Measurements from ENCODE around the gene KATNB1.

Gene KATNB1

GRCh38 chr16:57747091-57747490 lies 11.5 kb downstream of the KATNB1 start:
- H3K79me2 ChIP-seq (ENCODE audit: low read length), result no peaks in the 10 kb centered on the region
- H4K20me1 ChIP-seq (ENCODE audit: insufficient read depth, low read length), result no peaks in the 10 kb centered on the region
- H3K27ac ChIP-seq (ENCODE audit: low read length), result no peak overlapping the region
- H3K4me2 ChIP-seq (ENCODE audit: low read depth, low read length), result no peak overlapping the region
- H3K9me2 ChIP-seq (replicated peaks; ENCODE audit: insufficient read depth, low read length), result no peaks in the 10 kb centered on the region
- no peak for TF ChIP-seq EZH2 (optimal IDR thresholded peaks at IDR 0.05; ENCODE audit: low read depth, low read length)
- TF ChIP-seq CTCF (IDR thresholded peaks at IDR 0.05; ENCODE audit: low read length), result no peak
- TF ChIP-seq EZH2phosphoT487 (IDR thresholded peaks at IDR 0.05; ENCODE audit: low read length), result no peak
- H3K4me3 ChIP-seq (ENCODE audit: low read length), result no peak overlapping the region
- H3K36me3 ChIP-seq (replicated peaks; ENCODE audit: insufficient read depth, low read length), result no peaks in the 10 kb centered on the region
- H2AFZ ChIP-seq (ENCODE audit: low read length), result no peak overlapping the region
- no peak for DNase-seq
- no peaks in the 10 kb centered on the region for H3F3A ChIP-seq (ENCODE audit: insufficient read depth, low read length)
- no peak overlapping the region for H3K9ac ChIP-seq (ENCODE audit: low read length)
- H3K9me3 ChIP-seq (replicated peaks; ENCODE audit: insufficient read depth, low read length), result no peaks in the 10 kb centered on the region
- H3K27me3 ChIP-seq (replicated peaks; ENCODE audit: insufficient read depth, low read length), result no peaks in the 10 kb centered on the region
- H3K4me1 ChIP-seq (ENCODE audit: low read length), result no peaks in the 10 kb centered on the region

- TF ChIP-seq EZH2 (optimal IDR thresholded peaks at IDR 0.05; ENCODE audit: low read depth, low read length) (no peak), EZH2phosphoT487 (IDR thresholded peaks at IDR 0.05; ENCODE audit: low read length) (no peak), CTCF (IDR thresholded peaks at IDR 0.05; ENCODE audit: low read length) (no peak)
- no peaks in the 10 kb centered on the region for H3K4me1 ChIP-seq (ENCODE audit: low read length)
- H3K36me3 ChIP-seq (replicated peaks; ENCODE audit: insufficient read depth, low read length), result no peaks in the 10 kb centered on the region
- H3K9me3 ChIP-seq (replicated peaks; ENCODE audit: insufficient read depth, low read length), result no peaks in the 10 kb centered on the region
- H3K9me2 ChIP-seq (replicated peaks; ENCODE audit: insufficient read depth, low read length), result no peaks in the 10 kb centered on the region
- H2AFZ ChIP-seq (ENCODE audit: low read length), result no peak overlapping the region
- no peak overlapping the region for H3K4me2 ChIP-seq (ENCODE audit: low read depth, low read length)
- no peak overlapping the region for H3K27ac ChIP-seq (ENCODE audit: low read length)
- no peak overlapping the region for H3K4me3 ChIP-seq (ENCODE audit: low read length)
- no peaks in the 10 kb centered on the region for H3K27me3 ChIP-seq (replicated peaks; ENCODE audit: insufficient read depth, low read length)
- H4K20me1 ChIP-seq (ENCODE audit: insufficient read depth, low read length), result no peaks in the 10 kb centered on the region
- H3K9ac ChIP-seq (ENCODE audit: low read length), result no peak overlapping the region
- H3K79me2 ChIP-seq (ENCODE audit: low read length), result no peaks in the 10 kb centered on the region
- DNase-seq, result no peak
- H3F3A ChIP-seq (ENCODE audit: insufficient read depth, low read length), result no peaks in the 10 kb centered on the region
Observed at GRCh38 chr16:57747496-57747895, 11.9 kb downstream of the KATNB1 start.

- Histone ChIP-seq H3K27ac (ENCODE audit: low read length) (no peak overlapping the region), H3K27me3 (replicated peaks; ENCODE audit: insufficient read depth, low read length) (no peaks in the 10 kb centered on the region), H3K4me3 (ENCODE audit: low read length) (no peak overlapping the region), H3K9me3 (replicated peaks; ENCODE audit: insufficient read depth, low read length) (no peaks in the 10 kb centered on the region), H2AFZ (ENCODE audit: low read length) (no peak overlapping the region), H3K79me2 (ENCODE audit: low read length) (no peaks in the 10 kb centered on the region), H4K20me1 (ENCODE audit: insufficient read depth, low read length) (no peaks in the 10 kb centered on the region), H3K36me3 (replicated peaks; ENCODE audit: insufficient read depth, low read length) (no peaks in the 10 kb centered on the region), H3K9me2 (replicated peaks; ENCODE audit: insufficient read depth, low read length) (no peaks in the 10 kb centered on the region), H3F3A (ENCODE audit: insufficient read depth, low read length) (no peaks in the 10 kb centered on the region), H3K9ac (ENCODE audit: low read length) (no peak overlapping the region), H3K4me1 (ENCODE audit: low read length) (no peaks in the 10 kb centered on the region), H3K4me2 (ENCODE audit: low read depth, low read length) (no peak overlapping the region)
- TF ChIP-seq EZH2phosphoT487 (IDR thresholded peaks at IDR 0.05; ENCODE audit: low read length) (no peak), EZH2 (optimal IDR thresholded peaks at IDR 0.05; ENCODE audit: low read depth, low read length) (no peak), CTCF (IDR thresholded peaks at IDR 0.05; ENCODE audit: low read length) (no peak)
- DNase-seq, result no peak
Observed at GRCh38 chr16:57747996-57748395, 12.4 kb downstream of the KATNB1 start.

Measured in MM.1S (cell line).